ENCODE data around the gene PXT1. TPM values are rescaled to one million over a fixed set of nuclear protein-coding genes. Genes with fewer than 3 reads are reported as not detected.
"Not testable (repeated sequence)": the region's sequence is repeated elsewhere in the genome, so short reads cannot be mapped to it uniquely, and the experiment has no call there.

PXT1 gene
- total RNA-seq, 2 donors from 2014 or later: not detected

GRCh38 chr6:36368421-36368820 lies 74.2 kb downstream of the PXT1 start:
- Histone ChIP-seq H3K9me3 (no peaks in the 10 kb centered on the region), H3K27ac (no peak overlapping the region), H3K36me3 (replicated peaks in 1 of 2; ENCODE audit: insufficient read depth in 1 of 2, low read depth in 2 of 2) (no peaks in the 10 kb centered on the region), H3K4me3 (no peak overlapping the region), H3K27me3 (no peaks in the 10 kb centered on the region), H3K4me1 (peaks cover 9% of the 10 kb centered on the region)
- ATAC-seq: no peak
- 71 to 78% methylated on average over 1 of the region's 1 CpG for WGBS, 2 donors
- intact Hi-C loops (cut with DNase I): loop anchor here (10.0 kb wide), 1 partner anchor 244 kb away; no protein-coding TSS in a partner anchor
- no peak for TF ChIP-seq POLR2A (IDR thresholded peaks at IDR 0.05)
- TF ChIP-seq CTCF (IDR thresholded peaks at IDR 0.05): no peak
- DNase-seq: no peak

- ATAC-seq (no peak), DNase-seq (no peak)
- TF ChIP-seq POLR2A (IDR thresholded peaks at IDR 0.05): no peak
- no peak for TF ChIP-seq CTCF (IDR thresholded peaks at IDR 0.05)
- no peaks in the 10 kb centered on the region for H3K9me3 ChIP-seq
- H3K27ac ChIP-seq: no peak overlapping the region
- no peaks in the 10 kb centered on the region for H3K27me3 ChIP-seq
- no peaks in the 10 kb centered on the region for H3K36me3 ChIP-seq (replicated peaks in 1 of 2; ENCODE audit: insufficient read depth in 1 of 2, low read depth in 2 of 2)
- H3K4me1 ChIP-seq: peaks cover 9% of the 10 kb centered on the region
- no peak overlapping the region for H3K4me3 ChIP-seq
- intact Hi-C loops (cut with DNase I): loop anchor here (10.0 kb wide), 1 partner anchor 243 kb away; no protein-coding TSS in a partner anchor
- WGBS, 2 donors: 86 to 89% methylated on average over 3 of the region's 3 CpGs
Observed at GRCh38 chr6:36367743-36368142, 74.9 kb downstream of the PXT1 start.

GRCh38 chr6:36364669-36365479 lies 77.8 kb downstream of the PXT1 start:
- intact Hi-C loops (cut with DNase I): loop anchor here (5.0 to 10.0 kb wide), 2 partner anchors 63 to 240 kb away; no protein-coding TSS in a partner anchor
- H3K36me3 ChIP-seq (replicated peaks in 1 of 2; ENCODE audit: insufficient read depth in 1 of 2, low read depth in 2 of 2): no peaks in the 10 kb centered on the region
- H3K4me3 ChIP-seq: no peak overlapping the region
- H3K4me1 ChIP-seq: peaks cover 17% of the 10 kb centered on the region
- WGBS, 2 donors: 50 to 58% methylated on average over 14 to 15 of the region's 19 CpGs
- no peaks in the 10 kb centered on the region for H3K27me3 ChIP-seq
- TF ChIP-seq CTCF (IDR thresholded peaks at IDR 0.05) (no peak), POLR2A (IDR thresholded peaks at IDR 0.05) (no peak)
- ATAC-seq (peak; percentile 22), DNase-seq (peak; percentile 28 to 64 (median 50))
- H3K27ac ChIP-seq: peak overlapping the region in 1 of 4 donors; percentile 42
- H3K9me3 ChIP-seq: no peaks in the 10 kb centered on the region

GRCh38 chr6:36364061-36364635 lies 78.5 kb downstream of the PXT1 start:
- intact Hi-C loops (cut with DNase I): loop anchor here (5.0 to 10.0 kb wide), 2 partner anchors 62 to 239 kb away; no protein-coding TSS in a partner anchor
- H3K9me3 ChIP-seq; ATAC-seq; H3K36me3 ChIP-seq (replicated peaks in 1 of 2; ENCODE audit: insufficient read depth in 1 of 2, low read depth in 2 of 2); DNase-seq; H3K4me3 ChIP-seq; H3K27ac ChIP-seq; H3K27me3 ChIP-seq: not testable (repeated sequence)
- H3K4me1 ChIP-seq: peaks cover 22% of the 10 kb centered on the region
- 92 to 97% methylated on average over 5 to 13 of the region's 34 CpGs for WGBS, 2 donors

- not testable (repeated sequence) for H3K4me3 ChIP-seq; H3K27ac ChIP-seq; H3K27me3 ChIP-seq; H3K36me3 ChIP-seq (replicated peaks in 1 of 2; ENCODE audit: insufficient read depth in 1 of 2, low read depth in 2 of 2); DNase-seq; H3K9me3 ChIP-seq; ATAC-seq
- intact Hi-C loops (cut with DNase I): loop anchor here (5.0 to 10.0 kb wide), 2 partner anchors 61 to 239 kb away; no protein-coding TSS in a partner anchor
- peaks cover 30% of the 10 kb centered on the region for H3K4me1 ChIP-seq
- WGBS, 2 donors: 81 to 87% methylated on average over 11 to 13 of the region's 13 CpGs
Observed at GRCh38 chr6:36363371-36363752, 79.3 kb downstream of the PXT1 start.

Measured in body of pancreas (tissue), 4 donors.